Lower leg skin (tissue), 4 donors: ENCODE measurements around the gene ATP11B. TPM values are rescaled to one million over a fixed set of nuclear protein-coding genes. Genes with fewer than 3 reads are reported as not detected.
"Not testable (repeated sequence)": the region's sequence is repeated elsewhere in the genome, so short reads cannot be mapped to it uniquely, and the experiment has no call there.

ENCODE experiments used
- DNase-seq, 2 donors: peaks; one replicate each; pipeline ENCODE4 v3.0.0-alpha.2; 2019; ENCODE audit warnings: low spot score in 2 of 2
- H3K4me3 ChIP-seq: fragments of 200-600 bp; sonication (generic); 2 replicates; pipeline ENCODE4 v1.5.1; 2017; ENCODE audit warnings: mild to moderate bottlenecking, low read depth; ENCODE audit not compliant: poor library complexity, severe bottlenecking
- CTCF ChIP-seq, 3 donors: fragments of 450-650 bp; IDR thresholded peaks; one replicate each; pipeline ENCODE4 v1.5.1; 2016; ENCODE audit warnings: antibody characterized with exemption in 3 of 3, mild to moderate bottlenecking in 3 of 3, moderate library complexity in 2 of 3
- POLR2A ChIP-seq, 2 donors: fragments of 450-650 bp; IDR thresholded peaks; one replicate each; pipeline ENCODE4 v1.6.1; 2016 to 2017; ENCODE audit warnings: antibody characterized with exemption in 2 of 2, mild to moderate bottlenecking in 1 of 2, moderate library complexity in 1 of 2
- WGBS, 2 donors: methylation state at CpG; one replicate each; pipeline ENCODE4 v1.1.5; 2018; 5-methylcytosine and 5-hydroxymethylcytosine counted together
- intact Hi-C: fragments of 100-400 bp; cut with DNase I; formaldehyde crosslinking; loops from one replicate; pipeline ENCODE4 v1.15.0; 2023; ENCODE audit warnings: low total_unique reads
- total RNA-seq, 4 donors: library from RNA; depleted of rRNA; stranded (reverse); fragments of >200 nt; gene quantifications; one replicate each; pipeline ENCODE4 v1.1.0, GENCODE V29; 2016

ATP11B gene
- total RNA-seq, 4 donors from 2014 or later = 109 to 148 (median 116) TPM

- no peak for DNase-seq
- WGBS, 2 donors = 85 to 90% methylated on average over 4 of the region's 4 CpGs
- TF ChIP-seq POLR2A (IDR thresholded peaks at IDR 0.05) = no peak
- TF ChIP-seq CTCF (IDR thresholded peaks at IDR 0.05) = no peak
- intact Hi-C loops = no loop called here
- no peak overlapping the region for H3K4me3 ChIP-seq
Observed at GRCh38 chr3:182821221-182821981, 28.1 kb downstream of the ATP11B start.

- DNase-seq, intact Hi-C loops, H3K4me3 ChIP-seq: not testable (repeated sequence)
- WGBS, 2 donors = 93 to 95% methylated on average over 5 of the region's 5 CpGs
Observed at GRCh38 chr3:182822260-182822659, 29.0 kb downstream of the ATP11B start.

- no peak for TF ChIP-seq CTCF (IDR thresholded peaks at IDR 0.05)
- no peak for TF ChIP-seq POLR2A (IDR thresholded peaks at IDR 0.05)
- no peak for DNase-seq
- no peak overlapping the region for H3K4me3 ChIP-seq
- intact Hi-C loops = no loop called here
Observed at GRCh38 chr3:182824957-182825356, 31.7 kb downstream of the ATP11B start.

GRCh38 chr3:182829761-182830405, 36.6 kb downstream of the ATP11B start:
- H3K4me3 ChIP-seq = no peak overlapping the region
- TF ChIP-seq CTCF (IDR thresholded peaks at IDR 0.05) = no peak
- intact Hi-C loops = no loop called here
- no peak for DNase-seq
- 71 to 81% methylated on average over 4 of the region's 4 CpGs for WGBS, 2 donors

- no peak overlapping the region for H3K4me3 ChIP-seq
- TF ChIP-seq POLR2A (IDR thresholded peaks at IDR 0.05) (no peak), CTCF (IDR thresholded peaks at IDR 0.05) (no peak)
- 35 to 41% methylated on average over 3 of the region's 3 CpGs for WGBS, 2 donors
- no peak for DNase-seq
- intact Hi-C loops = no loop called here
Observed at GRCh38 chr3:182837855-182838454, 44.7 kb downstream of the ATP11B start.

GRCh38 chr3:182843478-182843877, 50.2 kb downstream of the ATP11B start:
- no peak for DNase-seq
- TF ChIP-seq CTCF (IDR thresholded peaks at IDR 0.05) (no peak), POLR2A (IDR thresholded peaks at IDR 0.05) (no peak)
- intact Hi-C loops = loop anchor here (10.0 kb wide), 1 partner anchor 129 kb away; no protein-coding TSS in a partner anchor
- H3K4me3 ChIP-seq = no peak overlapping the region
- WGBS, 2 donors = 85% methylated on average over 4 of the region's 4 CpGs
